Measurements from ENCODE around the gene ZNF774. TPM values are rescaled to one million over a fixed set of nuclear protein-coding genes. Genes with fewer than 3 reads are reported as not detected.
"Not testable (repeated sequence)": the region's sequence is repeated elsewhere in the genome, so short reads cannot be mapped to it uniquely, and the experiment has no call there.

ZNF774 gene
- total RNA-seq, 1 experiment from 2014 or later = 0.07 TPM

DNA sequence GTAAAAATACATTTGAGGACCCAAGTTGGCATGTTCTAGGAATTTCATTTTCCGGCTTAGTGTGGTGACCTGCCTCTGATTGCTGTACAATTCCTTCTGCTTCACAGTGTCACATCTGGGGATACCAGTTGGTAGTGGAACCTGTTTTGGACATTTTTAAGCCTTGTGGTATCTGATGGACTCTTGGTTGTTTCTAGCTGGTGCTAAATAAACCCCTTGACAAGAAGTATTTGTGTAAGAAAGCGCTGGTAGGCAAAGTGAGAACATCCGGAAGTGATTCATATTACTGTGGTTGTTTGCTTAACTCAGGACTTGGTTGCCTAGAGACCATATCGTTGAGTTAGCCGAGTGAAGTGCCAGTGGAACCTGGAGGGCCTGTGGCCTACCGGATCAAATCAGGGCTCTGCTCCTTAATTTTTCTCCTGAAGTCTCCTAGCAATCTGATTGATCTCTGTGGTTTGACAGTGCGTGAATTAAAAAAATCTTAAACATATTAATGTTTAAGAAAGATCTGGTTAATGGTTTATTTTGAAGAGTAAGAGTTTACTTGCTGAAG is 48.8 kb downstream of the ZNF774 start:
- DNase-seq = peak; percentile 80
- Histone ChIP-seq H3K4me3 (peak overlapping the region; percentile 8; the same call in 1 of the 2 replicates), H3K9me3 (no peaks in the 10 kb centered on the region), H3K27me3 (no peaks in the 10 kb centered on the region), H3K36me3 (peaks cover 4% of the 10 kb centered on the region; the same call in 1 of the 2 replicates)

- H3K9me3 ChIP-seq = no peaks in the 10 kb centered on the region
- DNase-seq = no peak
- H3K4me3 ChIP-seq = no peak overlapping the region
- no peaks in the 10 kb centered on the region for H3K36me3 ChIP-seq
- H3K27me3 ChIP-seq = no peaks in the 10 kb centered on the region
Observed at GRCh38 chr15:90401495-90401894, 49.4 kb downstream of the ZNF774 start.

DNA sequence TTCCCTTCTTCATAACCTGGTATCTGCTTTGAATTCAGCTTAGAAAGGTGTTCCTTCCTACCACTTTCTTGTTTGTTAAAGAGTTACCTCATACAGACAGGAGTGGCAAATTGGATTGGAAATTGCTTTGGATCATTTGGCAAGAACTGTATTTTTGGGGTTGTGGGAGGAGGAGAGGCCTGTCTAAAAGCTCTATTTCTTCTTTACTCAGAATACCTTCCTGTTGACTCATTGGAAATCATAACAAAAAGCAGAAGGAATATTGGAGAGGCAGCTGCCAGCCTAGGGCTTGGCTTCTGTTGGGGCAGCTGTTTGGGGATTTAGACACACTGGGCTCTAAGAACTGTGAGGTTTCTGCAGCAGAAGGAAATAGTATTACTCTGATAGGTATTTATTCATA is 50.1 kb downstream of the ZNF774 start:
- Histone ChIP-seq H3K27me3 (no peaks in the 10 kb centered on the region), H3K36me3 (no peaks in the 10 kb centered on the region), H3K9me3 (no peaks in the 10 kb centered on the region), H3K4me3 (no peak overlapping the region)
- peak; percentile 90 for DNase-seq

DNA sequence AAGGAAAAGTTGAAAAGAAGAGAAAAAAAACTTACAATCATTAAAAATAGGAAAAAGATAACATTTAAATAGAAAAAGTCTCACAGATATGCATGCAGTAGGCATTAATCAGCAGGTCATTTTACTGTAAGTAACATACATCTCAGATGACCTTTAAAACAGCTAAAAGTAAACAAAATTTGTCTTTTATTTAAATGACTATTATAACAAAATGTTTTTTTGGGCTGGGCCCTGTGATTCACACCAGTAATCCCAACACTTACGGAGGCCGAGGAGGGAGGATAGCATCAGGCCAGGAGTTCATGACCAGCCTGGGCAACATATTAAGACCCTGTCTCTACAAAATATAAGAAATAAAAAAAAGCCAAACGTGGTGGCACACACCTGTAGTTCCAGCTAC is 50.7 kb downstream of the ZNF774 start:
- DNase-seq = peak; percentile 38
- Histone ChIP-seq H3K36me3 (no peaks in the 10 kb centered on the region), H3K9me3 (no peaks in the 10 kb centered on the region), H3K4me3 (no peak overlapping the region), H3K27me3 (no peaks in the 10 kb centered on the region)

GRCh38 chr15:90405055-90405607 is 53.0 kb downstream of the ZNF774 start:
- H3K9me3 ChIP-seq = no peaks in the 10 kb centered on the region; the same call in 1 of the 2 replicates
- DNase-seq = no peak
- H3K36me3 ChIP-seq = peaks cover 8% of the 10 kb centered on the region
- no peak overlapping the region for H3K4me3 ChIP-seq
- H3K27me3 ChIP-seq = no peaks in the 10 kb centered on the region

DNA sequence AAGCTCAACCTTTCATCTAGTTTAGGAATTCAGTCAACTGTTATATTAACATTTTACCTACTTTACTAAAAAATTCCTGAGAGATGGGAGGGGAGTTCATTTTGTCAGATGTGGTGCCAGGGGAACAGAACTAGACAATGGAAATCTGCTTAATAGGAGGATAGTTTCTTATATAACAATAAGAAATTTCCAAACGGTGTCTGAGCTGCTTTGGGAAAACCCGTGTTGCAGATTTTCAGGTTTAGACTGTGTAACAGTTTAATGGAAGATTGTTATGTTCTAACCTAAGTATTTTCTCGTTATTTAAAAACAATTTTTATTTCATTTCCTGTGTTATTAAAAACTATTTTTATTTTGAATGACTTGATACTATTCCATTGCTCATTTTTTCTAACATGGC is 55.3 kb downstream of the ZNF774 start:
- Histone ChIP-seq H3K27me3 (no peaks in the 10 kb centered on the region), H3K36me3 (peaks cover 10% of the 10 kb centered on the region), H3K4me3 (no peak overlapping the region), H3K9me3 (no peaks in the 10 kb centered on the region; the same call in 1 of the 2 replicates)
- DNase-seq = no peak

DNA sequence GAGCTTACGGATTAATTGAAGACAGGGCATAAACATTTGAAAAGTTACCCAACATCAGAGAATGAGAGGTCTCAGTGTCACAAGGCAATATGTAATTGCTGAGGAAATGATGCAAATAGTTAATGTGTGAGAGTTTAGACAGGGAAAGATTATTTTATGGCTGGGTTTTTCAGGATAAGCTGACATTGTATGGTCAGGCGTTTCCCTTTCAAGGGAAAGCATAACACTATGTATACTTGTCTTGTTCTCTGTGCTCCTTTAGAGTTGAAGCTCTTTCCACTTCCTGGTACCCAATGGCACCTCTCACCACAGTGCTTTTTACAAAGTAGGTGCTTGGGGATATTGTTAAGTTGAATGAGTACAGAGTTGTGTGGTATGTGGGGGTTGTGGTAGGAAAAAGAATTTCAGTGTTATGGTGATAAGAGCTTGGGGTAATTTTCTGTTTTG is 55.8 kb downstream of the ZNF774 start:
- Histone ChIP-seq H3K36me3 (peaks cover 10% of the 10 kb centered on the region), H3K27me3 (no peaks in the 10 kb centered on the region), H3K4me3 (no peak overlapping the region), H3K9me3 (no peaks in the 10 kb centered on the region; the same call in 1 of the 2 replicates)
- DNase-seq = no peak

- Histone ChIP-seq H3K27me3 (no peaks in the 10 kb centered on the region), H3K4me3 (no peak overlapping the region), H3K36me3 (peaks cover 10% of the 10 kb centered on the region), H3K9me3 (no peaks in the 10 kb centered on the region; the same call in 1 of the 2 replicates)
- no peak for DNase-seq
Observed at GRCh38 chr15:90408657-90409056, 56.6 kb downstream of the ZNF774 start.

DNA sequence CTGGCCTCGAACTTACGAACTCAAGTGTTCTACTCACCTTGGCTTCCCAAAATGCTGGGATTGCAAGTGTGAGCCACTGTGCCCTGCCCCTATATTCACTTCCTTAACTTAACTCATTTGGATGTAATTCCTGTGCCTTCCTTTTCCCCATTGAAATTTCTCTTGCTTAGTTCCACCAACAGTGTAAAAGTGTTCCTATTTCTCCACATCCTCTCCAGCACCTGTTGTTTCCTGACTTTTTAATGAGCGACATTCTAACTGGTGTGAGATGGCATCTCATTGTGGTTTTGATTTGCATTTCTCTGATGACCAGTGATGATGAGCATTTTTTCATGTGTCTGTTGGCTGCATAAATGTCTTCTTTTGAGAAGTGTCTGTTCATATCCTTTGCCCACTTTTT is 57.5 kb downstream of the ZNF774 start:
- H3K9me3 ChIP-seq, H3K4me3 ChIP-seq: not testable (repeated sequence)

DNA sequence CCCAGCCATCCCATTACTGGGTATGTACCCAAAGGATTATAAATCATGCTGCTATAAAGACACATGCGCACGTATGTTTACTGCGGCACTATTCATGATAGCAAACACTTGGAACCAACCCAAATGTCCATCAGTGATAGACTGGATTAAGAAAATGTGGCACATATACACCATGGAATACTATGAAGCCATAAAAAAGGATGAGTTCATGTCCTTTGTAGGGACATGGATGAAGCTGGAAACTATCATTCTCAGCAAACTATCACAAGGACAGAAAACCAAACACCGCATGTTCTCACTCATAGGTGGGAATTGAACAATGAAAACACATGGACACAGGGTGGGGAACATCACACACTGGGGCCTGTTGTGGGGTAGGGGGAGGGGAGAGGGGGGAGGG is 58.2 kb downstream of the ZNF774 start:
- H3K27me3 ChIP-seq, H3K4me3 ChIP-seq, H3K9me3 ChIP-seq, H3K36me3 ChIP-seq, DNase-seq: not testable (repeated sequence)

More for the DNA sequence above, 57.5 kb downstream of the ZNF774 start:
- not testable (repeated sequence) for H3K36me3 ChIP-seq, H3K27me3 ChIP-seq, DNase-seq

DNA sequence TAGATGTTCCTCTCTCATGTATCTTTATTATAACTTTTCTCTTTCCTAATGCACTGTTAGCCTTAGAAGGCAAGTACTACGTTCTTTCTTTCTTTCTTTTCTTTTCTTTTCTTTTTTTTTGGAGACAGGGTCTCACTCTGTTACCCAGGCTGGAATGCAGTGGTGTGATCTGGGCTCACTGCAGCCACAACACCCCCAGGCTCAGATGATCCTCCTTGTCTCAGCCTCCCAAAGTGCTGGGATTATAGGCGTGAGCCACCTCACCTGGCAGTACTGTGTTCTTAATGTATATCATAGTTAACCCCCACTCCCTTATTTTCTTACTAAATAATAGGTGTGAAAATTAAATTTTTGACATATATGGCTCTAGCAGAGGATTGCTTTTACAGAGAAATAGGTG is 59.1 kb downstream of the ZNF774 start:
- H3K4me3 ChIP-seq = no peak overlapping the region
- peaks cover 12% of the 10 kb centered on the region for H3K36me3 ChIP-seq
- DNase-seq = no peak
- H3K9me3 ChIP-seq = no peaks in the 10 kb centered on the region; the same call in 1 of the 2 replicates
- H3K27me3 ChIP-seq = no peaks in the 10 kb centered on the region

Other genes with a start within 250 kb of the ZNF774 start
- gene IDH2, start 249.8 kb upstream of the ZNF774 start, total RNA-seq (2014; rRNA removed; shearing (Covaris generic); ENCODE audit: low replicate concordance) = 45.7 and 57.2 TPM in 2 replicates
- gene SEMA4B, start 151.0 kb upstream of the ZNF774 start, total RNA-seq (2014; rRNA removed; shearing (Covaris generic); ENCODE audit: low replicate concordance) = 3.7 and 19.0 TPM in 2 replicates
- 48.7 and 158 TPM in 2 replicates for gene CIB1, start 118.3 kb upstream of the ZNF774 start, total RNA-seq (2014; rRNA removed; shearing (Covaris generic); ENCODE audit: low replicate concordance)
- 0.86 and 6.4 TPM in 2 replicates for gene GDPGP1, start 118.1 kb upstream of the ZNF774 start, total RNA-seq (2014; rRNA removed; shearing (Covaris generic); ENCODE audit: low replicate concordance)
- 0.07 TPM in 1 of 2 replicates, not detected in the other for gene TTLL13, start 102.7 kb upstream of the ZNF774 start, total RNA-seq (2014; rRNA removed; shearing (Covaris generic); ENCODE audit: low replicate concordance)
- 83.1 and 134 TPM in 2 replicates for gene NGRN, start 86.6 kb upstream of the ZNF774 start, total RNA-seq (2014; rRNA removed; shearing (Covaris generic); ENCODE audit: low replicate concordance)
- 52.8 and 81.8 TPM in 2 replicates for gene IQGAP1, start 36.0 kb downstream of the ZNF774 start, total RNA-seq (2014; rRNA removed; shearing (Covaris generic); ENCODE audit: low replicate concordance)
- gene CRTC3, start 177.6 kb downstream of the ZNF774 start, total RNA-seq (2014; rRNA removed; shearing (Covaris generic); ENCODE audit: low replicate concordance) = 3.8 and 5.6 TPM in 2 replicates

Data from MG63 (cell line).